Inflammatory macrophage (primary cell): ENCODE results near the gene USF2.
A peak's percentile ranks its signal among the peaks of the same experiment; 100 is the strongest.
"Not testable (repeated sequence)": the region's sequence is repeated elsewhere in the genome, so short reads cannot be mapped to it uniquely, and the experiment has no call there.

Source experiments
- DNase-seq, 2 donors: peaks; one replicate each; pipeline ENCODE4 v3.0.0-alpha.2; 2020 to 2022
- total RNA-seq, 18 experiments: gene quantifications; one replicate each; lab custom pipeline; 2026; ENCODE audit warnings: mixed read lengths in 6 of 18, inconsistent platforms in 2 of 18; lab: John Stamatoyannopoulos, UW

The USF2 gene
- total RNA-seq: 60.0 to 288 (median 153) reads per million in 18 experiments

- DNase-seq: peak; percentile 63 to 85
Measured at GRCh38 chr19:35268536-35269437, at the start of gene USF2. Gene USF2 (plus strand): TSS chr19:35268962. CDS start chr19:35269102, 140 bp downstream.

DNA sequence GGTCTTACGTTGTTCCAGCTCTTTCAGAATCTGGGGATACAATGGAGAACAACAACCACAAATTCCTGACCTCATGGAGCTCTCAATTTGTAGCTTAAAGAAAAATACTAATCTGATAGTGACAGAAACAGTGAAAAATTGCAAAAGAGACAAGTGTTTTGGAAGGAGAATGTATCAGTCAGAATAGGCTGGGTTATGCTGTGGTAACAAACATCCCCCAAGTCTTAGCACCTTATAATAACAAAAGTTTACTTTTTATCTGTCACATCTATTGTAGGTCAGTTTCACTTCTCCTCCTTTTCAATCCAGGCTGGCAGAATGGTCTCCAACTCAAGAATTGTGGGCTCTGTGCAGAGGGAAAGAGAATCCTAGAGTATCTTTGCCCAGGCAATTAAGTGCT is 49.8 kb upstream of the USF2 start:
- no peak for DNase-seq

GRCh38 chr19:35220315-35220921 is 48.3 kb upstream of the USF2 start:
- DNase-seq: no peak

- not testable (repeated sequence) for DNase-seq
Measured at GRCh38 chr19:35220973-35221590, 47.7 kb upstream of the USF2 start.

GRCh38 chr19:35222373-35223015 is 46.3 kb upstream of the USF2 start:
- peak in 1 of 2 donors; percentile 31 for DNase-seq

- DNase-seq: peak; percentile 83 to 92
Measured at GRCh38 chr19:35223084-35223790, 45.5 kb upstream of the USF2 start.

DNA sequence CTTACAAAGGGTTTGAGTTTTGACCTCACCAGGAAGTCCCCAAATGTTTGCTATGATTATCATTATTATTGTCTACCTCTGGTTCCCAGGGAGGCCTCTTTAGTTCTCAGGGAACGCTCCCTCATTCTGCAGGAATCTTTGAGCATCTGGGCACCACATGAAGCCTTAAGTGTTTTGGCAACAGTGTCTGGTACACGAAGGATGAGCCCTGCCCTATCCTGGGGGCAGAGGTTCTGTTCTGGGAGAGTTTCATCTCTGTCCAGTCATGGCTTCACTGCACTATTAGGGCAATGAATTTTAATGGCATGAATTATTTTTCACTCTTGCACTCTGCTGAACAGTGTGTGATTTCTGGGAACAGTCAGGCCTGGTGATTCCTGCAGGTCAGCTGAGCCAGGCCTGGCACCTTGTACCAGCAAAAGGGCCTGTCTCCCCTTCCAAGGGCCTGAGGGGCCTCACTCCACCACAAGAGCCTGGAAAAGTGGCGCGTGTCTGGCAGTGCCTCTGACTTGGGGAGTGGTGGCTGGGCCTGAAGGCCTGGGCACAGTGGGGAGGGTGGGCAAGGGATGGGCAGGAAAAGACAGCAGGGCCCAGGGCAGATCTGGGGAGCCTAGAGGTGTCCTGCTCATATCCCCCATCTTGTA is 44.8 kb upstream of the USF2 start:
- DNase-seq: no peak

- no peak for DNase-seq
Measured at GRCh38 chr19:35224681-35225571, 43.8 kb upstream of the USF2 start.

DNA sequence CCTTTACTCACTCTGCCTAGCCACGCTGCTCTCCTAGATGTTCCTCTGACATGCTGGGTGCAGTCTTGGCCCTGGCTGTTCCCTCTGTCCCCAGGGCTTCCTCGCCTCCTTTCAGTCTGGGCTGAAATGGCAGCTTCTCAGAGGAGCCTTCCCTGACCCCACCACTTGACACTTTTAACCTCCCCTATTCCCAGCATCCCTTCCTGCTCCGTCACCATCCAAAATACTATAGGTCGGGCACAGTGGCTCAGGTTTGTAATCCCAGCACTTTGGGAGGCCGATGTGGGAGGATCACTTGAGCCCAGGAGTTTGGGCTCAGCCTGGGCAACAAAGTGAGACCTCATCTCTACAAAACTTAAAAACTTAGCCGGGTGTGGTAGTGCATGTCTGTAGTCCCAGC is 42.8 kb upstream of the USF2 start:
- DNase-seq: no peak

DNA sequence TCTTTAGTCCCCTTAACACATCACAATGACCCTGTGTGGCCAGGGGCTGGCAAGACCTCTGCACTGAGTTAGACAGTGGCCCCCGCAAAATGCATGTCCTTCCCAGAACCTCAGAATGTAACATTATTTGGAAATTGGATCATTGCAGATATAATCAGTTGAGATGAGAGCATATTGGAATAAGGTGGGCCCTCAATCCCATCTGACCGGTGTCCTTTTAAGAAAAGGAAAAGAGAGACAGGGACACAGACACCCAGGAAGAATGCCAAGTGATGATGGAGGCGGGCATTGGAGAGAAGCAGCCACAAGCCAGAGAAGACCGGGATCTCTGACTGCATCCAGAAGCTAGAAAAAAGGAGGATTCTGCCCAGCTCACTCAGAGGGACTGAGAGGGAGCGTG is 42.0 kb upstream of the USF2 start:
- DNase-seq: no peak

DNA sequence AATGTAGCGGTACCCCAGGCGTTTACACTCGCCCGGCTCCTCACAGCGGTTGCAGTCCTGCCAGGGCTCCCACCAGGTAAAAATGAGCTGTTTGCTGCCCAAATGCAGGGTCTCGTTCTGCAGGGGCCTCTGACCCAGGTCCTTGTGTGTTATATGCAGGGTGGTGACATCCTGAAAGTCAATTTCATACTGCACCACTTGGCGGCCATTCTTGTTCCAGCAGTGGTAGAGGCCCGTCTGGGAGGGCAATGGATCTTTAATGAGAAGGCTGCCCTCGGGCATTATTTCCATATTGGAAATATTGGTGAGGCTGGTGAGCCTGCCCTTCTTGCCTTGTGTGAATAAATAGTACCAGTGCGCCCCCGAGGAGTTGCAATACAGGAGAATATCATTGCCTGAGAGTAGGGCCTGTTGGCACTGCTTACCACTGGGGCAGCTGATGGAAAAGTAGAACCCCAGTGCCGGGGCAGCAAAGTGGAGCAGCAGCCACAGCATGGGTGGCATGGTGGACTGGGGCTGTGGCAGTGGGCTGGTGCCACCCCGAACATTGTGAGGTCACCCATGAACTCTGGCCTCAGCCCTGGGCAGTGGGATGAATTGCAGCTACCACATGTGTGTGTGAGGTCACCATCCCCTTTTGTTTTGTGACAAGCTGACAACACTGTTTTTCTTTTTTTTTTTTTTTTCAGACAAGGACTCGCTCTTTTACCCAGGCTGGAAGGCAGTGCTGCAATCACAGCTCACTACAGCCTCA is 40.4 kb upstream of the USF2 start, which contains the start of gene FAM187B:
Gene FAM187B (minus strand): TSS at position 563 of the 754 bp plus-strand sequence. CDS start 59 bp downstream, at position 504.
- DNase-seq: peak; percentile 81 to 94

- DNase-seq: no peak
Measured at GRCh38 chr19:35229601-35230000, 39.2 kb upstream of the USF2 start.

- no peak for DNase-seq
Measured at GRCh38 chr19:35231956-35232645, 36.7 kb upstream of the USF2 start.

GRCh38 chr19:35232912-35233311 is 35.9 kb upstream of the USF2 start:
- no peak for DNase-seq

DNA sequence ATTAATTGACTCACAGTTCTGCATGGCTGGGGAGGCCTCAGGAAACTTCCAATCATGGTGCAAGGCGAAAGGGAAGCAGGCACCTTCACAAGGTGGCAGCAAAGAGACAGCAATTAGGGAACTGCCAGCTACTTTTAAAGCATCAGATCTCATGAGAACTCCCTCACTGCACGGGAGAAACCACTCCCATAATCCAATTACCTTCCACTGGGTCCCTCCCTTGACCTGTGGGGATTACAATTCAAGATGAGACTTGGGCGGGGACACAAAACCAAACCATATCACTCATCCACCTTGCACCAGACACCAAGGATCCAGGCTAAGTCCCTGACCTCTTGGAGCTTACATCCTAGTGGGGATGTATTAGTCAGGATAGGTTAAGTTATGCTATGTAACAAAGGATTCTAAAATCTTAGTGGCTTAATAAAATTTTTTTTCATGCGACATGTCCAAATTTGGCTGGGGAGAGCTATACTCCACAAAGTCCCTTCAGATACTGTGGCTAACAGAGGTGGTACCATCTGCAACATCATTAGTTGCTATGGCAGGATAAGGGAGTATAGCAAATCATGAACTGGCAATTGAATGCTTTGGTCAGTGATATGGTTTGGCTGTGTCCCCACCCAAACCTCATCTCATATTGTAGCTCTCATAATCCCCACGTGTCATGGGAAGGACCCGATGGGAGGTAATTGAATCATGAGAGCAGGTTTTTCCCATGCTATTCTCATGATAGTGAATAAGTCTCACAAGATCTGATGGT is 31.9 kb upstream of the USF2 start:
- no peak for DNase-seq

- DNase-seq: not testable (repeated sequence)
Measured at GRCh38 chr19:35239597-35239996, 29.2 kb upstream of the USF2 start.

DNA sequence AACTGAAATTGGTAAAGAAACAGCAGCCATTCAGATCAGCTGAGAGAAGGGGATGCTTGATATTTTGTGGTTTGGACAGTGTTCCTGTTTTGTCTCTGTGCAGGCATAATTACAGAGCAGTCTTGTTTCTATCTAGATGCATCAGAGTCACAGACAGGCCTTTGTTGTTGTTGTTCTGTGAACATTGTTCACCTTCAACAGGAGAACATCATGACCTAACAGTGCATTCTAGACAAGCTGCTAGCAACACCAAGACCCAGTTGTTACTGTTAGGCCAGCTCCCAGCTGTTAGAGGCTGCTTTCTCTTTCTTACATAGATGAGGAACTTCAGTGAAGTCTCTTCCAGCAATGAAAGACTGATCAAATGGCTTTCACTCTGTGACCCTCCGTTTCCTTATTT is 28.4 kb upstream of the USF2 start:
- peak; percentile 51 to 70 for DNase-seq

- peak in 1 of 2 donors; percentile 2 for DNase-seq
Measured at GRCh38 chr19:35241417-35241816, 27.3 kb upstream of the USF2 start.
